Measurements from ENCODE around the gene MED27.

GRCh38 chr9:131826053-131826452 lies 253.6 kb downstream of the MED27 start:
- TF ChIP-seq POLR2AphosphoS5 (IDR thresholded peaks at IDR 0.05): no peak
- TF ChIP-seq POLR2A (IDR thresholded peaks at IDR 0.05): no peak
